Stimulated activated naive CD4-positive, alpha-beta T cell (primary cell): ENCODE results near the gene SLC9A9.

Source experiments
- DNase-seq, 6 experiments: peaks; one replicate each; lab custom pipeline; 2025; lab: John Stamatoyannopoulos, UW

The SLC9A9 gene

DNA sequence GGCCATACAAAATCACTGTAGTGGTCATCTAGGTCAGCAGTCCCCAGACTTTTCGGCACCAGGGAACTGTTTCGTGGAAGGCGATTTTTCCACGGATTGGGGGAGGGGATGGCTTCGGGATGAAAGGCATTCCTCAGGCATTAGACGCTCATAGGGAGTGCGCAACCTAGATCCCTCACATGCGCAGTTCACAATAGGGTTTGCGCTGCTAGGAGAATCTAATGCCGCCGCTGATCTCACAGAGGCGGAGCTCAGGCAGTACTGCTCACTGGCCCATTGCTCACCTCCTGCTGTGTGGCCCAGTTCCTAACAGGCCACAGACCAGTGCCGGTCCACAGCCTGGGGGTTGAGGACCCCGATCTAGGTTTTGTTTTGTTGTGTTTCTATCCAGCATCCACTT is 200.1 kb downstream of the SLC9A9 start:
- no peak for DNase-seq

DNA sequence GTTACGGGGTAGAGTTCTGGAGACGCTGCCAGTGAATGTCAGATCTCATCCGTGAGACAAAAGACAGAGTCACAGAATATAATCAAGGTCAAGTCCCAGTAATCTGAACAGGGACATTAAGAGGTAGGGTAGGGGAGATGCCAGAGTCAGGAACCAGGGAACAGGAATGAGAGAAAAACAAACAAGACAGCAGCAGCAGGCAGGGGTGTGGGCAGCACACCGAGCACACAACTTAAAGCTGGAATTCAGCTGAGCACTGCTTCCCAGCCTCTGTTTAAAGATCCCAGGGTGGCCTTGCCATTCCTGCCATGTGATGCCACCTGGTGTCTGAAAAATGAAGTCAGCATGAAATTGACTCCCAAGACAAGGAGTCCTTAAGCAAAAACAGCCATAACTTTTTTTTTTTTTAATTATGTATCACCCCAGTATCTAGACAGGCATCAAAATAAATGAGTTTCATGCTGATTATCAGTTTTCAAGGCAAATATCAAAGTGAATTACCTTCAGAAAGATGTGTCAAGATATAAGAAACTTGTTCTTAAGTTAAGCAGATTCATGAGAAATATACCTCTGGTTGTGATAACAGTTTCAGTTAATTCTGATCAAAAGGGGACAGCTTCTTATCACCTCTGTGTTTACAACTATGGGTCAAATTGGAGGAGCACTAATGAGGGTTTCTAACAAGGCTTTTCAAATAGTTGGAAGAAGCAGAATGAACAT is 203.7 kb downstream of the SLC9A9 start:
- DNase-seq, result no peak

DNA sequence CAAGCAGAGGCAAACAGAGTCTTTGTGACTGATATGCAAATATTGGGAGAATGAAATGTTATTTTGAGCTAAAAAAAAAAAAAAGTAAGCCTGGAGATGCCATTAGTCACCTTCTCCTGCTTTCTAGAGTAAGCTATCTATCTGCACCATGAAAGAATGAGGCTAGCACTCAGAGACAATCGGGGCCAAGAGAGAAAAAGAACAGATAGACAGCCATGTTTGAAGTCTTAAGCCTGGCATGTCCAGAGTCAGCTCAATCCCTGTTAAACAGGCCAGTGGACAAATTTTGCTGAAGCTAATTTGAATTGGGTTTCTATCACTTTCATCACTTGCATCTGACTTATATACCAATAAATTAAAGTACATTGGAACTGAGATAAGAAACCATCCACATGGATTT is 204.4 kb downstream of the SLC9A9 start:
- DNase-seq, result no peak

DNA sequence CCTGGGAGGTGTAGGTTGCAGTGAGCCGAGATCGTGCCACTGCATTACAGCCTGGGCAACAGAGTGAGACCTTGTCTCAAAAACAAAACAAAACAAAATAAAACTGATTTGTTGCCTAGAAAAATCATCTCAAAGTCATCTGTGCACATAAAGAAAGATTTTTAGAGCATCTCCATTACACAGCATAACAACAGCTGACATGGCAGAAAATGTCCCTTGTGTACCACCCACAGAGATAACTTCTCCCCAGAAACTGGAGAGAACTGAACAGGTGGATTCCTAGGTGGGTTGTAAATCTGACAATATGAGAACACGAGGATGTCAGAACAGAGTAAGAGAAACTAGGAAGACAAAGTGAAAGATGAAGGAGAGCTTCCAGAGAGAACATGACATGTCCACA is 207.5 kb downstream of the SLC9A9 start:
- DNase-seq, result no peak

DNA sequence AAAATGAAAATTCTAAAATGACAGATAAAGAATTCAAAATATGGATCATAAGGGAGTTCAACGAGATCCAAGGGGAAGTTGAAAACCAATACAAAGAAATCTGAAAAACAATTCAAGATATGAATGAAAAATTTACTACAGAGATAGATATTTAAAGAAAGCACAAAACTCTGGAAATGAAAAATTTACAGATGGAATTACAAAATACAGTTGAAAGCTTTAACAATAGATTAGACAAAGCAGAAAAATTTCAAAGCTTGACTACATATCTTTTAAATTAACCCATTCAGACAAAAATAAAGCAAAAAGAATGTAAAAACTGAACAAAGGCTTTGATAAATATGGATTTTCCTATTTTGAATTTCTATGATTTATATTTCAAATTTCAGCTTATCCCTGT is 211.1 kb downstream of the SLC9A9 start:
- DNase-seq, result no peak

DNA sequence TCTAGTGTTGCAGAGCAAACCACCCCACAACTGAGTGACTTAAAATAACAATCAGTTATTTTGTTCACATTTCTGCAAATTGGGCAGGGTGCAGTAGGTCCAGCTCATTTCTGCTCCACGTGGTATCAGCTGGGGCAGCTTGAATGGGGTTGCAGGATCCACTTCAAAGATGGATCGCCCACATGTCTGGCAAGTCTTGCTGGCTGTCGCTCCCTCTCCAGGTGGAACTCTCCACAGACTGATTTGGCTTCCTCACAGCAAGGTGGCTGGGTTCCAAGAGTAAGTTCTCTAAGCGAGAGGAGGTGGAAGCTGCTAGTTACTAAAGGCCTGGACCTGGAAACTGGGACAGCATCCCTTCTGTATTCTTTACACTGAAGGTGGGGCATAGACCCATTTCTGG is 213.3 kb downstream of the SLC9A9 start:
- DNase-seq, result no peak

DNA sequence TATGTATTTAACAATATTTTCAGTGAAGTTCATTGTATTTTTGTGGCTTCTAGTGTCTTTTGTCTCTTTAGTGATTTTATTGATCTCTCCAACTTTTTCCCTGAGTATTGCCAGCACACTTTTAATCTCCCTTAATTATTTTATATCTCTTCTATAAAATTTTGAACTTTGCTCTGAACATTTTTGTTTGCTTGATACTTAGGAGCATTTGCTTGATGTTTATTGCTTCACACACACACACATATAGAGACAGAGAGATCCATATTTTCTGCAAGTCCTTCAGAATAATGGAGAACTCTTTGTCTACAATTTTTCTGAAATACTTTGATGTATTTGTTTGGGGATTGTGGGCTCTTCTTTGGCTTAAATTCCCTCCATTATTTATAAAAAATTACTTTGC is 213.8 kb downstream of the SLC9A9 start:
- DNase-seq, result no peak

DNA sequence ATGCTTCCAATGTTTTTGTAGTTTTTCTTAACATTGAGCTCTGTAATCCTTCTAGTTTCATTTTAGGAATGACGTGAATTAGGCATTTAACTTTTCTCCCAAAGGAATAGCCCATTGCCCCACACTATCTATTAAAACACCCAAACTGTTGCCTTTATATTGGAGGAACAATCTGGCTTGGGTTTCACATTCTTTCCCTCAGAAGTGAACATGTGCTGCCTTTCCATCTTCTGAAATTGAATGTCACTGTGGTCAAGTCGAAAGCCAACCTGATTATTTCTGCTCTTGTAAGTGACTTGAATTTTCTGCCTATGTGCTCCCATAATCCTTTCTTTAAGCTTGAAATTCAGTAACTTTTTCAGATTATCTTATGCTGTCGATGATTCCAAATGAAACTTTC is 214.5 kb downstream of the SLC9A9 start:
- no peak for DNase-seq

DNA sequence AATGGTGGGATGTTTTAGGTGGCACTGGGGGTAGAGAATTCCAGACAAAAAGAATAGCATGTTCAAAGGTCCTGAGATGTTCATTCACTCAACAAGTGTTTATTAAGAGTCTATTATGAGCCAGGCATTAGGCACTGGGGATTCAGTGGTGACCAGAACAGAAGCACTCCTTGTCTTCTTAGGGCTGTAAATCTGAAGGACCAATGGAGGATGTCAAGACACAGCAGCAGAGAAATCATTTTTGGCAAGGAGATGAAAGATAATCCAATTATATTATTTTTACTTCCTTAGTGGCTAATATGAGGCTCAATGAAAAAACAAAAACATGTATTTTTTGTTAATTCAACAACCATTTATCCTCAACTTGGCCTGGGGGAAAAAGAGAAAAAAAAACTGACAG is 218.5 kb downstream of the SLC9A9 start:
- no peak for DNase-seq

DNA sequence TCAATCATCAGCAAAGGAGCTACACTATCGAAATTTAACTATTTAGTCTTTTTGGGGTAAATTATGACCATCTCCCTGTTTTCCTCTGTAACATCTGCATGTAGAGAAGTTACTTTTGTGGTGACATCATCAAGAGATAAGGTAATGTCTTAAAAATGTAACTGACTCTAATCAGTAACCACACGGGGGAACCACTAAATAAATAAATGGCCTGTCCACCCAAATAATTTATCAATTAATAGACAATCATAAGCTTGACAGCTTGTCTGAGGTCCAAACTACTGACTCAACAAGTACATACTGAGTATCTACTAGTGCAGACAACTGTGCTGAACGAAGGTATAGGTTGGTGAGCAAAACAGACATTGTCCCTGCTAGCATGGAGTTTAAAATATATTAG is 219.3 kb downstream of the SLC9A9 start:
- DNase-seq, result no peak

DNA sequence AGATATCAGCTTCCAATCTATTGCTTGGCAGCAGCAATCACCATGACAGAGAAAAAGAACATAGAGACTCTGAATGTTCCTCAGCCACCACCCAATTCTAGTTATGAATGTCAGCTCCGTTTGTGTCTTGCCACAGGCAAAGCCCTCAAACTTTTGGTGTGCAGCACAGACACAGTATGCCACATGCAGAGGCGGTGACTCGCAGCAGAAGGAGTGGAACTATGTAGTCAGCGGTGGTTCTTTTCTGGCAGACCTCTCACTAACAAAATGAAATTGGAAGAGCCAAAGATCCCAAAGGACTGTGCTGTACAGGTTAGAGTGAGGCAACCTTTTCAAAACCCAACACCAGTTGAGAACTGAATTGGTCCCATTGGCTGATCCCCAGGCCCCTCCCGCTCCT is 220.9 kb downstream of the SLC9A9 start:
- DNase-seq, result no peak

DNA sequence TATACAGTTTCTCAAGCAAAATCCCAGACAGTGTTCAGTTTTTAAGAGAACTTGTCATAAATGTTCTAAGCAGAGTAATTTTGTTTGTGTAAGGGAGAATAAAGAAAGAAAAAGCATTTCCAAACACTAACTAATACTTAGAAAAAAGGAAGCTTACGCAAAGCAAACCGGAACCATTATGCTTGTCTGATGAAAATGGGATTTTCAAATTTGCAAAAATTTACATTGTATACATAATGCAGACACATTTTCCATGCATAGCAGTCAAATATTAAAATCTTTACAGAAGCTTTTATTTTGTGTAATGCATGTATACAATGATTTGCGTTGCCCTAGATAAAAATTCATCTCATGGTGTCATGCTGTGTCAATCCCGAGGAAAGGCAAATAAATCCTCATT is 229.0 kb downstream of the SLC9A9 start:
- DNase-seq, result no peak

DNA sequence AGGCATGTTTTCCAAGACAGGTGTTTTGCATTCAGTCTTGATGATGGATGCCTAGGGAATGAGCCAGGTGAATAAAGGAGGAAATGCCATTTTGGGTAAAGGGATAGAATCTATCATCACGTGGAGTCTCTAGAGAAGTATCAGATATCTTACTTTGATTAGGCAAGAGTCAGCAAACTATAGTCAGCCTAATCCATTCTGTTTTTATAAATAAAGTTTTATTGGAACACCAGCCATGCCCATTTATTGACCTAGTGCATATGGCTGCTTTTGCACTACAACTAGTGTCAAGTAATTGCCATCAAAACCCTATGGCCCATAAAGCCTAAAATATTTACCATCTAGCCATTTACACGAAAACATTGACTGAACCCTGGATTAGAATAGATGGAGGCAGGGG is 231.2 kb downstream of the SLC9A9 start:
- DNase-seq, result no peak

DNA sequence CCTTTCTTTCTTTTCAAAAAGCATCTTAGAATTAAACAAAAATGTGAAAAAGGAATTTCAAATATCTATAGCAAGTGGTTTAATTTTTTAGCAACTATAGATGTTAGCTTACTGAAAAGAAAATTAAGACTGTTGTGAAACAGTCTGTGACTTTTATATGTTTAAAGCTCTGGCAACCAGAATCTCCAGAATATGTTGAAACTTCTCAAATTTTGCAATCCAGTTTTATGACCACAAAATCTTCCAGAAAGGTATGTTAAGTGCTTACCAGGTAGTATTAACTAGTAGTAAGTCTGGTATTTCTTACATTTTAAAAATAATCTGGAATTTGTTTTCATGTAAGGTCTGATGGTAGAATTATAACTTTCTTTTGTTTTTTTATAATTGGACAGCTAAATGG is 235.0 kb downstream of the SLC9A9 start:
- no peak for DNase-seq

DNA sequence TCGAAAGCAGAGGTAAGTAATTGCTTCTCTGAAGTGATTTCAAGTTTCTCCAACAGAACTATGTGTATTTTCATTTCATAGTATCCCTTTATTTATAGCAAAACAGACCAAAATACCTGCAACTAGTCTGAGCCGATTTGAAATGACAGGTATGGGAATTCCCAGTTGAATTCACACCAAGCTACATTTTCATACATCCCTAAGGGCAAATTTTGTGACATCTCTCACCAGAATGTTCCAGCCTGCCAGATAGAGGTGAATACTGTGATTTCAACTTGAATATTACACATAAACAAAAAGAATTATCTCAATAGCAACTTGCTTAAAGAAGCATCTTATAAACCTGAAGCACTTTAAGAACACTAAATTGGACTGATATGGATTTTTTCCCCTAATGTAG is 235.7 kb downstream of the SLC9A9 start:
- no peak for DNase-seq

DNA sequence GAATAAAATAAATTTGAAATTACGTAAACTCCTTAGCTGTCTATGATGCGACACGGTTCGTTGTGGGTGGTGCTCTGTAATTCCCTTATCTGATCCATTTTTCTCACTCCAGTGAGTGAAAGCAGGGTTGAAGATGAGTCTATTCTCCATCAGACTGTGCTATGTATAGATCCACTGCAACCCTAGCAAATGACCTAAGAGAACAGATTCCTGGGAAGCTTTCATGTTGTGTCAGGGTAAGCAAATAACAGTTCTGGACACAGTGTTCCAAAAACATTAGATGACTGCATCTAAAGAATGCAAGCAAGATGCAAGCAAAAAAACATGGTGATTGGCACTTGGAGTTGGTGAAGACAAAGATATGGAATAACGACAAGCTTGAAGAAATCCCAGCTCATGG is 239.3 kb downstream of the SLC9A9 start:
- DNase-seq, result no peak

DNA sequence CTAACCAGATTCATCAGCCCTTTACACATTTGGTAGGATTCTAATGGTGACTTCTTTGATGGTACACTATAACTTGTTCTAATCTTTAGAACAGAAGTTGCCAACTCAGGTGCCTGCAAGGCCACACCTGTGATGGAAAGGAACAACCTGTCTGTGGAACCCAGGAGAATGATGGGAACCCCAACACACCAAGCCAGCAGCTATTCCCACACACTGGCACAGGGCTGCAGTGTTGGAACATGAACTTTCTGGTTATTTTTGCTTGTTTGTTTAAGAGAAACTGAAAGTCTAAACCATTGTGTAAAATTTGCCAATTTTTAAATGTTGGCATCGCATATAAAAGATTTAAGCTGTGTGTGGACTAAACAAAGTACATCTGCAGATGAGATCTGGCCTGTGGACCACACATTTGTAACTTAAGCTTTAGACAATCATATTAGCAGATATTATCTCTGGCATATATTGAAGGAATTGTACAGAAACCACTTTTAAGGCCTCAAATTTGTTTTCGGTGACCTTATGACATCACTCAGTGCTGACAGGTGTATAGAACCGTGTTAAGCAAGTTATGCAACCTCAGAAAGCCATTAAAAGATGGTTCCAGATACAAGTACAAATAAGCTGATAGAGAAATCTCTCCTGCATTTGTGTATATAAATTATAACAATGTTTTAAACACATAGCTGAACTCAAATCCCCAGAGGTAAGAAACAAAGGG is 242.9 kb downstream of the SLC9A9 start:
- DNase-seq, result no peak

DNA sequence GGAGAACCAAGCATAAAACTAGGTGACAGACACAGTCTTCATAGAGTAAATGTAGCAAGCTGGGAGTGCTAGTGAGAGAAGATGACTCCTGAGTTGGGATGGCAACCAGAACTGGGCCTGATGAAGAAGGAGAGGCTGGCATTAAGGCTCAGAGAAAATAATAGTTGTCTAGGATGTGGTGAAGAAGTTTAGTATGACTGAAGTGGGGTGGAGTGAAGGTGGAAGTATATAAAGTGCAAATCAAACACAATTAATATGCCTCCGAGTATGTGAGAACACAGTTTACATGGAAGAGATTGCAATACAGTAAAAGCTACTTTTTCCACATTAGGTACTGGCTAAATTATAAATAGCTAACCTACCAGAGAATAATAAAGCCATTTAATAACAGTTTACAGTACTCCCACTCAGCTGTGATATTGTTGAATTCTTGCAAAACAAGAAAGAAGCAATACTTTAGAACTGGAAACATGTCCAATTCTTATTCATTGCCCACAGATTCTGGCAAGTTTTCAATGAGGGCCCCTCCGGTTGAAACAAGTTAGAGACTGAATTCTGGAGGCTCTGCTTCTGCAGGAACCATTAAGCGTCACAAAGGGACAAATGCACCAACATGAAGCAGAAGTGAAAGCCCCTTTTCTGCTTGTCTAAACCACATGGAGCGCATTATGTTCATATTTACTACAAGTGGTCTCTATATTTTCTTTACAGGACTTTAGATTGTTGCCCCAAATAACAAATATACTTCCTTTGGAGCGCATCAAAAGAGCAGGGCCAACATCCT is 243.7 kb downstream of the SLC9A9 start:
- no peak for DNase-seq

DNA sequence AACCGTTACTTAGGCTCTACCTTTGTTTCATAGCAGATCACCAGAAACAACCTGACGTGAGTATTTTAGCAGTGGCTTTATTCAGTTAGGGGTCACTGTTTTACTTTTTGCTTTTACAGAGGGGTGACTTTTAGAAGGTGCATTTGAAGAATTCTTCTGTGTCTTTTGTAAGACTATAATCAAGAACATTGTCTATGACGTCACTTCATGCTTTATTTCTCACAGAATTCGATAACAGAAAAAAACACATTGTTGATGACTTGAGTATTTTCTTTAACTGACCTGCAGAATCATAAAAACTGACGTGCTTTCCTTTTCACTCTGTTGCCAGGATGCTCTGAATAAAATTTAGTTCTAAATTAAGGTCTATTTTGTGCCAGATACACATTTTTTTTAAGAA is 244.5 kb downstream of the SLC9A9 start:
- no peak for DNase-seq

DNA sequence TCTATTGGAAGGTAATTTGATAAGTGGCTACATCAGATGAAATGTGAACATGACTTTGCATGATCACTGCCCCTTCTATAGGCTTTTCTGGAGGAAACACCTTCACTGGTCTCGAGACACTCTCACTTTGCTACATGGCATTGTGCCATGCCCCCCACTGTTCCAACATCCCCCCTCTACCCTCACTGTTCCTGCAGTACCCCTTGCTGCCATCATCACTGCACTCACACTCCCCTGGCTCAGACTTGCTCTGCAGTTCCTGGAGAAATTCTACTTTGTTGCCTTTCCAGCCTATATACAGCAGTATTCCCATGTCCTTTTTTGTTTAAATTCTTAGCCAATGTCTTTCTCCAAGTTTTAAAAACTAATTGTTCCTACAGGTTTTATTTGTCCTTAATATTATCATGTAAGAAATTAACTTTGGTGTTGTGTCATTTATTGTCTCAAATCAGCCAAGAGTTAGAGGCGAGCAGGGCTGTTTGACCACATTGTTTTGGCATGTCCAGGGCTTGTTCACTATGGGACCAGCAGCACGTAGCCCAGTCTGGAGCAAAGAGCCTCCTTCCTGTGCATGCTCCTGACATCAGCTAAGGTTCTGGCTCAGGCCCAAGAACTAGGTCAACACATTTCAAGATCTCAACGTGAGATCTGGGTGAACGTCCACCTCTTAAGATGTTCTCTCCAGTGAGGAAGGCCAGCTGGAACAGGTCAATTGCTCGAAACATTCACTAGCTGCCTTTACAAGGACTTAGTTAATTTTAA is 246.4 kb downstream of the SLC9A9 start:
- no peak for DNase-seq

DNA sequence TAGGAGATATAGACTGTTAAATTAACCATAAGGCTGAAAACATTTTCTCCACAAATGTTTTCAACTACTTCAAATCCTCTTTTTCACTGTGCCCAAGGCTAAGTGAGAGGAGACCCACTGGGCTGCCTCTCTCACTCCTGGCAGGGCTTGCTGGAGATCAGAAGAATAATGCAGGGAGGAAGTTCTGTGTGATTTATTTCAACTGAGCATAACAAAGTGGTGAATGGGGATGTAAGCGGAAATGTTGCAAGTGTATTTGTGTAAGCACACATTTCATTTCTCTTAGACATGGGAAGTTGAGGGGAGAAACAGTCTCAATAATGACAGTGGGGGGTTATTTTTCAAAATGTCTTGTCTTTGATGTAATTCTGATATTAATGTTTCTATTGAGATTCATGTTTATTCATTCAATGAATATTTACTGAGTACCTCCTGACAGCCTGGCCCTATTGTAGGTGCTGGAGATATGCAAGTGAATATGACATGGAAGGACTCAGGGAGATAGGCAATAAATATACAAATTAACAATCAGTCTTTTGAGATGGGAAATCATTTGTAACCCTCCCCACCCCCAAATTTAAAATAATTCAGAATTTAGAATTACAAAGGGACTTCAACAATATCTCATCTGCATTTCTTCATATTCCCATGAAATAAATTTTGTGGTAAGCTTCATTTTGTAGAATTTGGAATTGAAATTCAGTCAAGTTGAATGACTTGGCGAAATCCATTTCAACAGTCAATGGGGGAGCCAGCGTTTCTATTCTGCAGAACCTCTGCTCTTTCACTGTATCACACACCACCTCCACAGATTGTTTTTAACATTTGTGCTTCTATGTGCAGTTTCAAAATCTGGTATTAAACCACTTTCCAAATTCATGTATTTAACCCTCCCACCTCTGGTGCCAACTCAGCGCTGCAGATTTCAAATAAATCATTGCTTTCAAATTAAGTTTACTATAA is 247.2 kb downstream of the SLC9A9 start:
- DNase-seq, result no peak
